GM12875 (cell line): ENCODE measurements around the gene NDUFAF3.

ENCODE experiments used
- H3K4me3 ChIP-seq: one replicate; pipeline ENCODE4 v1.5.1; 2011; ENCODE audit warnings: low read depth, low read length, control low read depth
- TF ChIP-seq, protein P1 (sequence below): IDR thresholded peaks from 2 replicates; pipeline ENCODE4 v1.5.1; 2011; ENCODE audit warnings: low read depth, mild to moderate bottlenecking, control low read depth, inconsistent platforms, low read length, moderate library complexity, borderline replicate concordance; ENCODE audit not compliant: insufficient read depth

Gene NDUFAF3, protein sequence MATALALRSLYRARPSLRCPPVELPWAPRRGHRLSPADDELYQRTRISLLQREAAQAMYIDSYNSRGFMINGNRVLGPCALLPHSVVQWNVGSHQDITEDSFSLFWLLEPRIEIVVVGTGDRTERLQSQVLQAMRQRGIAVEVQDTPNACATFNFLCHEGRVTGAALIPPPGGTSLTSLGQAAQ

DNA sequence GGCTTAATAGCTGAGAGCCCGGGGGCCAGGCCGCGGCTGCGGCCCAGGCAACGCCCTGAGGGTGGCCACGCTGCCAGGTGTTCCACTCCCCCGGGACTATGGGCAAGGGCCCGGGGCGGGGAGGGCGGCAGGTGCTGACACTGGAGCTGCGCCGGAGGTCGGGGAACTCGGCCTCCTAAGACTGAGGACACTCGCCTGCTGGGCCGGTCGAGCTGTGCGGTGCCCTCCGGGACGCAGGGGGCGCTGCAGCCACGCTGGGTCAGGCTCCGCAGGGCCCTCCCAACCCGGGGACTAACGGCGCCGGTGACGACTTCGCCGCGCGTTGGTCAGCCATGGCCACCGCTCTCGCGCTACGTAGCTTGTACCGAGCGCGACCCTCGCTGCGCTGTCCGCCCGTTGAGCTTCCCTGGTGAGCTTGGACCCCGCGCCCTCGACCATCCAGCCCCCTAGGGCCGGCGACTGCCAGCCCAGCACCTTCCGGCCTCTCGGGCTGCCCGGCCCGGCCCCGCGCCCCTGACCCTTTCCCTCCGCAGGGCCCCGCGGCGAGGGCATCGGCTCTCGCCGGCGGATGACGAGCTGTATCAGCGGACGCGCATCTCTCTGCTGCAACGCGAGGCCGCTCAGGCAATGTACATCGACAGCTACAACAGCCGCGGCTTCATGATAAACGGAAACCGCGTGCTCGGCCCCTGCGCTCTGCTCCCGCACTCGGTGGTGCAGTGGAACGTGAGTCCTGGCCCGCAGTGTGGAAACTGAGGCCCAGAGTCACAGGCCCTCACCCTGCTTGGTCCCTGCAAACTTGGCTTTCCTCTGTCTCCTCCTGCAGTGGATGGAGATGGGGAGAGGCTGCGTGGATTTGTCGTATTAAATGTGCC lies at the start of gene NDUFAF3:
Gene NDUFAF3, plus strand, starts transcription at position 309 of the 875 bp plus-strand sequence. Its CDS starts 24 bp downstream, at position 333.
- H3K4me3 ChIP-seq = peak within 1 kb of the TSS; percentile 97
- TF ChIP-seq, protein P1, sequence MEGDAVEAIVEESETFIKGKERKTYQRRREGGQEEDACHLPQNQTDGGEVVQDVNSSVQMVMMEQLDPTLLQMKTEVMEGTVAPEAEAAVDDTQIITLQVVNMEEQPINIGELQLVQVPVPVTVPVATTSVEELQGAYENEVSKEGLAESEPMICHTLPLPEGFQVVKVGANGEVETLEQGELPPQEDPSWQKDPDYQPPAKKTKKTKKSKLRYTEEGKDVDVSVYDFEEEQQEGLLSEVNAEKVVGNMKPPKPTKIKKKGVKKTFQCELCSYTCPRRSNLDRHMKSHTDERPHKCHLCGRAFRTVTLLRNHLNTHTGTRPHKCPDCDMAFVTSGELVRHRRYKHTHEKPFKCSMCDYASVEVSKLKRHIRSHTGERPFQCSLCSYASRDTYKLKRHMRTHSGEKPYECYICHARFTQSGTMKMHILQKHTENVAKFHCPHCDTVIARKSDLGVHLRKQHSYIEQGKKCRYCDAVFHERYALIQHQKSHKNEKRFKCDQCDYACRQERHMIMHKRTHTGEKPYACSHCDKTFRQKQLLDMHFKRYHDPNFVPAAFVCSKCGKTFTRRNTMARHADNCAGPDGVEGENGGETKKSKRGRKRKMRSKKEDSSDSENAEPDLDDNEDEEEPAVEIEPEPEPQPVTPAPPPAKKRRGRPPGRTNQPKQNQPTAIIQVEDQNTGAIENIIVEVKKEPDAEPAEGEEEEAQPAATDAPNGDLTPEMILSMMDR = peak; percentile 98

DNA sequence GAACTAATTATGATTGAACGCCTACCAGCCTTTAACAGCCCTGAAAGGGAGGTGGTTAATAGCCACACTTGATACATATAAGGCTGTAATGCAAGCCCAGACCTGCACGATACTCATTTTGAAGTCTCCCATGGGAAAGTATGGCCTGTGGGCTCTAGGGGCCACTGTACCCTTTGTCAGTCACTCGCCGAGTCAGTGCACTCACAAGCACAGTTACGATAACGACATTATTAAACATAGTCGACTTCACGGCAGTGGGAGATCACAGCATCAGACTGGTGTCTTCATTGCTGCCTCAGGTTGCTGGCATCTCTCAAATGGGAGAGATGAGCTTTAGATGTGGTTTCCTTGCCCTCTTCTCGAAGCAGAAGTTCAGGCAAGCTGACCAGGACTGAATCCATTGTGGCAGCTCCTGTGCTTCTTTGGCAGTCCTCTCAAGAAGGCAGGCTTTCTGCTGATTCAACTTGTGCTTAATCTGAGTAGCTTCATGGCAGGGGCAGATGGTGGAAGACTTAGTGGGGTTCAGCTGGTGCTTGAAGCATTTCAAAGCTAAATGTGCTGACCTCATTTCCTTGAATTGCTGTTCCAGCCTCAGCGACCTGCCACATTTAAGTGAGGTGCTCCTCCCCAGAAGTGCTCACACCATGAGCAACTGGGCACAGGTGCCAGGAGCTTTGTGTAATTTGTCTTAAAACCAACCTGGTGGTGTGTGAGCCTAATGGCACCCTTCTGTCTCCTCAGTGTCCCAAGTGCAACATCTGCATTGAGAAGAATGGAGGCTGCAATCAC lies 47.7 kb upstream of the NDUFAF3 start:
- TF ChIP-seq, protein P1 = no peak
- H3K4me3 ChIP-seq = no peak overlapping the region

DNA sequence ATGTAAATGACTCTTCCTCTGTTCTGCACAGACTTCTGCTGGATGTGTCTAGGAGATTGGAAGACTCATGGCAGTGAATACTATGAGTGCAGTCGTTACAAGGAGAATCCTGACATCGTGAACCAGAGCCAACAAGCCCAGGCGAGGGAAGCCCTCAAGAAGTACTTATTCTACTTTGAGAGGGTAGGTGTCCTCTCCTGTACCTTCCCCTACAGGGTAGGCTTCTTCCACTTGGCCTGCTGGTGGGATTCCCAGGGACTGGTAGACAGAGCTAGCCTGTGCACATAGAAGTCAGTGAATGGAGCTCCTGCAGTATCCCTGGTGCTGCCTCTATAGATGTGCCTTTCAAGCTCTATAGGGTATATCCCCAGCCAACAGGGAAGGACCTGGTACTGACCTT lies 42.5 kb upstream of the NDUFAF3 start:
- no peak overlapping the region for H3K4me3 ChIP-seq

DNA sequence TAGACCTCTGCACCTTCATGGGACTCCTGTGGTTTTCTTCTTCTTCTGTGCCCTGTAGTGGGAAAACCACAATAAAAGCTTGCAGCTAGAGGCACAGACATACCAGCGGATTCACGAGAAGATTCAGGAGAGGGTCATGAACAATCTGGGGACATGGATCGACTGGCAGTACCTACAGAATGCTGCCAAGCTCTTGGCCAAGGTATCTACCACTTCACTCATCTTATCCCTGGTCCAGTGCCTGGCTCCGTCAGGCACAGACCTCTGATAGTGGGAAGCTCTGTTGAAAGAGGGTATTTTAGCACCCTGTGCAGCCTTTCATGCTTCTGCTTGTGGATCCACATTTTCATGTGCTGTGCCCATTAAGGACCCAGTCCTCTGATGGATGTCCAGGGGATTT lies 41.6 kb upstream of the NDUFAF3 start:
- H3K4me3 ChIP-seq = no peak overlapping the region
- TF ChIP-seq, protein P1 = no peak

More for the DNA sequence above, 42.5 kb upstream of the NDUFAF3 start:
- TF ChIP-seq, protein P1 = no peak

DNA sequence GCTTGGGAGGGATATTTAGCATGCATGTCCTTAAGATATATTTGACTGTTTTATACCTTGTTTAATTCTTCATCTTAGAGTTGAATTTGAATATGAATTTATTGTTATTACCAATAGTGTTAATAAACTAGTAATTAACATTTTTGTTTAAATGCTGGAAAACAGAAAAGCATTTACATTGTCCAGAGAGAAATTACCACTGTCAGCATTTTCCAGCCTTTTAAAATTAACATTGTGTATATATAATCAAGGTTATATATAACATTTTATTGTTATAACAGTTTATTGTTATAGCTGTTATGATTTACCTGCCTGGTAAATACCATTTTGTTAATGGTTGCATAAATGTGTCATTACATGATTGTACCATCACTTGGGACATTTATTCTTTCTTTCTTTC lies 39.9 kb upstream of the NDUFAF3 start:
- no peak overlapping the region for H3K4me3 ChIP-seq
- TF ChIP-seq, protein P1 = no peak

DNA sequence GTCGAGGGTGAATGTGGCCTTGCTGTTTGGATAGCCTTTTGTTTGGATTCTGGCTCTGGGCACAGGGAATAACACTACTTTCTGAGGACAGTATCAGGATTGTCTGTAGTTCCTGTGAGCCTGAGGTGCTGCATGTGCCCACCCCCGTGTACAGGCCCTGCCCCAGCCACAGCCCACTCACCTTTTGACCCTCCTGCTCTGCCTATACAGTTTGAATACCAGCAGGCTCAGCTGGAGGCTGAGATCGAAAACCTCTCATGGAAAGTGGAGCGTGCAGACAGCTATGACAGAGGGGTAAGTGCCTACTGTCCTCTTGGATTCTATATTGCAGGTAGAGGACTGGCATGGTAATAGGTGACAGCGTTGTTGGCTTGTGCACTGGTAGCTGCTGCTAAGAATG lies 39.2 kb upstream of the NDUFAF3 start:
- TF ChIP-seq, protein P1 = no peak
- no peak overlapping the region for H3K4me3 ChIP-seq
